Measurements from ENCODE around the gene PIP4K2C. TPM values are rescaled to one million over a fixed set of nuclear protein-coding genes. Genes with fewer than 3 reads are reported as not detected.

Gene PIP4K2C
- polyA plus RNA-seq, 2 of the 4 experiments (the other 2 are of a cell fraction): 35.3 to 62.9 TPM

GRCh38 chr12:57622293-57623245 is 31.6 kb downstream of the PIP4K2C start:
- CTCF ChIA-PET: interaction anchor here (0.5 to 20.9 kb wide), 21 partner anchors 9 to 550 kb away, joined by 3 to 336 read pairs (median 4); partner anchors contain the start of genes ARHGEF25, B4GALNT1, OS9 and PIP4K2C
- Histone ChIP-seq H3K9me3 (no peaks in the 10 kb centered on the region), H3K4me1 (peaks cover 10% of the 10 kb centered on the region; the same call in 1 of the 3 replicates), H3K27ac (no peak overlapping the region), H3K4me2 (peak overlapping the region; percentile 98), H3K4me3 (no peak overlapping the region; the same call in 2 of the 3 replicates)
- TF ChIP-seq CBX2 (IDR thresholded peaks at IDR 0.05; ENCODE audit: borderline replicate concordance, low read depth): no peak
- TF ChIP-seq RCOR1 (IDR thresholded peaks at IDR 0.05; ENCODE audit: low read depth, low read length): no peak
- ATAC-seq: peak in 1 of 2 experiments; percentile 28; a peak in 4 of 6 replicates
- POLR2A ChIA-PET: interaction anchor here (1.3 kb wide), 1 partner anchor 32 kb away, joined by 4 read pairs; the partner anchor contains the start of gene PIP4K2C
- FAIRE-seq: no peak
- no peak for DNase-seq (ENCODE audit: low read depth in 1 of 2, low spot score in 1 of 2)
- WGBS (ENCODE audit: missing lambda C conversion rate): 78% methylated on average over 9 of the region's 9 CpGs

DNA sequence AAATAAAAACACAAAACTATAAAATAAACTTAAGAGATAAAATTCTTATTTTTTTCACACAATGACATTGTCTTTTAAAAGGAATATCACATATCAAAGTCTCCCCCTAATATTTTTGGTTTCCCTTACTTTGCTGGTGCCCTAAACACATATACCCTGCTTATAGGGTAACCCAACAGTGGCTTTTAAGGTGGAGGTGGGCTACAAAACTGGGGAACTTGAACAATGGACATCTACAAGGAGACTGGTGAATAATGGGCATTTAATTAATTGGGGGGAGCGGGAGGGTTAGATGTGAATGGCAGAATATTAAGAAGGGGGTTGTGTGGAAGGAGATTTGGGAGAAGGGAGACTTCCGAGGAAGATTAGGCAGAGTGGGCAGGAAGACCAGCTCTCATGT is 32.4 kb downstream of the PIP4K2C start:
- DNase-seq (ENCODE audit: low read depth in 1 of 2, low spot score in 1 of 2) (no peak), FAIRE-seq (no peak), ATAC-seq (no peak)
- Histone ChIP-seq H3K27ac (no peak overlapping the region), H3K4me3 (no peak overlapping the region), H3K4me1 (peaks cover 10% of the 10 kb centered on the region; the same call in 1 of the 3 replicates), H3K9me3 (no peaks in the 10 kb centered on the region), H3K4me2 (no peak overlapping the region)
- CTCF ChIA-PET: interaction anchor here (0.5 to 20.9 kb wide), 7 partner anchors 9 to 551 kb away, joined by 3 to 336 read pairs (median 24); partner anchors contain the start of genes ARHGEF25, B4GALNT1 and PIP4K2C
- POLR2A ChIA-PET: no interaction called here
- 57% methylated on average over 2 of the region's 2 CpGs for WGBS (ENCODE audit: missing lambda C conversion rate)
- TF ChIP-seq HDAC2 (IDR thresholded peaks at IDR 0.05) (no peak), PBX3 (IDR thresholded peaks at IDR 0.05) (no peak), POLR2A (IDR thresholded peaks at IDR 0.05; ENCODE audit: low read length) (no peak), RFX5 (IDR thresholded peaks at IDR 0.05) (no peak)
- TF ChIP-seq, protein P1, sequence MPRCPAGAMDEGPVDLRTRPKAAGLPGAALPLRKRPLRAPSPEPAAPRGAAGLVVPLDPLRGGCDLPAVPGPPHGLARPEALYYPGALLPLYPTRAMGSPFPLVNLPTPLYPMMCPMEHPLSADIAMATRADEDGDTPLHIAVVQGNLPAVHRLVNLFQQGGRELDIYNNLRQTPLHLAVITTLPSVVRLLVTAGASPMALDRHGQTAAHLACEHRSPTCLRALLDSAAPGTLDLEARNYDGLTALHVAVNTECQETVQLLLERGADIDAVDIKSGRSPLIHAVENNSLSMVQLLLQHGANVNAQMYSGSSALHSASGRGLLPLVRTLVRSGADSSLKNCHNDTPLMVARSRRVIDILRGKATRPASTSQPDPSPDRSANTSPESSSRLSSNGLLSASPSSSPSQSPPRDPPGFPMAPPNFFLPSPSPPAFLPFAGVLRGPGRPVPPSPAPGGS (IDR thresholded peaks at IDR 0.05): no peak

DNA sequence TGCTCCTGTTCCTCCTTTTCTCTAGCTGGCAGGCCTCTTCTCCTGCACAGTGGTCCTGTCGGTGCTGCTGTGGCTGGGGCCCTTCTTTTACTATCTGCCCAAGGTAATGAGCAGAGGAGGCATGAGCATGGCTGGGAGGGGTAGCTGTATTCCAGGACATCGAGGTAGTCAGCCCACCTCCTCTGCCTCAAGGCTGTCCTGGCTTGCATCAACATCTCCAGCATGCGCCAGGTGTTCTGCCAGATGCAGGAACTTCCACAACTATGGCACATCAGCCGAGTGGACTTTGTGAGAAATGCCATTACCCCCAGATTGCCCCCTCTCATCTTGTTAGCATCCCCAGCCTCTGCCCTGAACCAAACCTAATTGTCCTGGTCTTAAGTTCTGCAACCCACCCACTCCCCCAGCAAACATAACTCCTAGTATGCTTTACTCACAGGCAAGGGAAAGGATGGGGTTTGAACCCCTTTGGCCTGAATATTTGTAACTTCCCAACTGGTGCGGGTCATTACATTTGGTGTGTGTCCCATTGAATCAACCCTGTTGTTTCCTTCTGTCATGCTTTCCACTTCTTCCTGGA is 32.9 kb downstream of the PIP4K2C start:
- WGBS (ENCODE audit: missing lambda C conversion rate): 48% methylated on average over 5 of the region's 5 CpGs
- H3K4me3 ChIP-seq: no peak overlapping the region
- FAIRE-seq: no peak
- POLR2A ChIA-PET: no interaction called here
- DNase-seq (ENCODE audit: low read depth in 1 of 2, low spot score in 1 of 2): no peak
- no peaks in the 10 kb centered on the region for H3K9me3 ChIP-seq
- TF ChIP-seq PBX3 (IDR thresholded peaks at IDR 0.05) (0 out of 2 replicates have a peak, but pooled peaks have one; percentile 13), JUN (IDR thresholded peaks at IDR 0.05) (peak in 1 of 2 experiments; percentile 27; a peak in 1 of 5 replicates), GATA3 (IDR thresholded peaks at IDR 0.05; ENCODE audit: borderline replicate concordance) (no peak), NR3C1 (IDR thresholded peaks at IDR 0.05) (no peak), FOSL2 (IDR thresholded peaks at IDR 0.05) (no peak), FOSL2 (CRISPR knock-in tag; IDR thresholded peaks at IDR 0.05) (no peak), HOXB5 (CRISPR knock-in tag; IDR thresholded peaks at IDR 0.05) (no peak), MAX (IDR thresholded peaks at IDR 0.05) (no peak), MYC (IDR thresholded peaks at IDR 0.05; ENCODE audit: borderline replicate concordance, low read length) (no peak), EHF (CRISPR knock-in tag; IDR thresholded peaks at IDR 0.05) (no peak), PHF8 (IDR thresholded peaks at IDR 0.05; ENCODE audit: borderline replicate concordance, low read depth) (no peak), ZC3H11A (IDR thresholded peaks at IDR 0.05) (no peak), HOXA7 (CRISPR knock-in tag; IDR thresholded peaks at IDR 0.05) (no peak), CBX2 (IDR thresholded peaks at IDR 0.05; ENCODE audit: borderline replicate concordance, low read depth) (no peak), RAD21 (conservative IDR thresholded peaks at IDR 0.05 in 1 of 2, IDR thresholded peaks at IDR 0.05 in 1 of 2) (no peak)
- TF ChIP-seq, protein P2, sequence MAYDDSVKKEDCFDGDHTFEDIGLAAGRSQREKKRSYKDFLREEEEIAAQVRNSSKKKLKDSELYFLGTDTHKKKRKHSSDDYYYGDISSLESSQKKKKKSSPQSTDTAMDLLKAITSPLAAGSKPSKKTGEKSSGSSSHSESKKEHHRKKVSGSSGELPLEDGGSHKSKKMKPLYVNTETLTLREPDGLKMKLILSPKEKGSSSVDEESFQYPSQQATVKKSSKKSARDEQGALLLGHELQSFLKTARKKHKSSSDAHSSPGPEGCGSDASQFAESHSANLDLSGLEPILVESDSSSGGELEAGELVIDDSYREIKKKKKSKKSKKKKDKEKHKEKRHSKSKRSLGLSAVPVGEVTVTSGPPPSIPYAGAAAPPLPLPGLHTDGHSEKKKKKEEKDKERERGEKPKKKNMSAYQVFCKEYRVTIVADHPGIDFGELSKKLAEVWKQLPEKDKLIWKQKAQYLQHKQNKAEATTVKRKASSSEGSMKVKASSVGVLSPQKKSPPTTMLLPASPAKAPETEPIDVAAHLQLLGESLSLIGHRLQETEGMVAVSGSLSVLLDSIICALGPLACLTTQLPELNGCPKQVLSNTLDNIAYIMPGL (CRISPR knock-in tag; IDR thresholded peaks at IDR 0.05; ENCODE audit: borderline replicate concordance): no peak
- ATAC-seq: no peak
- CTCF ChIA-PET: interaction anchor here (0.6 to 5.5 kb wide), 5 partner anchors 9 to 49 kb away, joined by 3 to 62 read pairs (median 5); partner anchors contain the start of genes B4GALNT1 and PIP4K2C
- no peak overlapping the region for H3K27ac ChIP-seq
- H3K4me1 ChIP-seq: peaks cover 10% of the 10 kb centered on the region; the same call in 1 of the 3 replicates
- H3K4me2 ChIP-seq: no peak overlapping the region

All from A549 (cell line).